Karpas-422 (cell line): ENCODE results near the gene MAPK6. TPM values are rescaled to one million over a fixed set of nuclear protein-coding genes. Genes with fewer than 3 reads are reported as not detected.

Experiments
- DNase-seq: peaks from one replicate; pipeline ENCODE4 v3.0.0-alpha.2; 2015
- H2AFZ ChIP-seq: fragments of 200-600 bp; sonication (generic); 2 replicates; pipeline ENCODE4 v1.6.1; 2014; ENCODE audit warnings: antibody characterized with exemption, low read length, mixed read lengths
- H3K27ac ChIP-seq: fragments of 200-600 bp; sonication (generic); 2 replicates; pipeline ENCODE4 v1.5.1; 2014; ENCODE audit warnings: mild to moderate bottlenecking, low read length, moderate library complexity
- H3K27me3 ChIP-seq: fragments of 200-600 bp; sonication (generic); 2 replicates; pipeline ENCODE4 v1.6.1; 2014; ENCODE audit warnings: low read length, mixed read lengths
- H3K36me3 ChIP-seq: fragments of 200-600 bp; sonication (generic); 2 replicates; pipeline ENCODE4 v1.6.1; 2014; ENCODE audit warnings: low read length, mixed read lengths; ENCODE audit not compliant: insufficient read depth
- H3K4me1 ChIP-seq: fragments of 200-600 bp; sonication (generic); 2 replicates; pipeline ENCODE4 v1.6.1; 2014; ENCODE audit warnings: mild to moderate bottlenecking, low read length, mixed read lengths
- H3K4me2 ChIP-seq: fragments of 200-600 bp; sonication (generic); 2 replicates; pipeline ENCODE4 v1.6.1; 2014; ENCODE audit warnings: low read length, low read depth, mild to moderate bottlenecking; ENCODE audit not compliant: poor library complexity, severe bottlenecking
- H3K4me3 ChIP-seq: fragments of 200-600 bp; sonication (generic); 2 replicates; pipeline ENCODE4 v1.5.1; 2014; ENCODE audit warnings: mild to moderate bottlenecking, antibody characterized with exemption, low read length, mixed read lengths
- H3K79me2 ChIP-seq: fragments of 200-600 bp; sonication (generic); 2 replicates; pipeline ENCODE4 v1.6.1; 2014; ENCODE audit warnings: mild to moderate bottlenecking, low read length, mixed read lengths
- H3K9ac ChIP-seq: fragments of 200-600 bp; sonication (generic); 2 replicates; pipeline ENCODE4 v1.6.0; 2014; ENCODE audit warnings: low read length
- H3K9me2 ChIP-seq: fragments of 200-600 bp; sonication (generic), shearing (Covaris generic); replicated peaks from 2 replicates; pipeline ENCODE4 v1.6.0; 2014; ENCODE audit warnings: mild to moderate bottlenecking, low read length, moderate library complexity; ENCODE audit not compliant: insufficient read depth
- H3K9me3 ChIP-seq: fragments of 300-700, 200-600 bp; sonication (generic); 2 replicates; pipeline ENCODE4 v1.6.1; 2014; ENCODE audit warnings: low read length, mixed read lengths
- H4K20me1 ChIP-seq: fragments of 200-600 bp; sonication (generic); 2 replicates; pipeline ENCODE4 v1.6.1; 2014; ENCODE audit warnings: mild to moderate bottlenecking, antibody characterized with exemption, low read length, low read depth; ENCODE audit not compliant: insufficient read depth
- total RNA-seq: library from RNA; depleted of rRNA; stranded (reverse); fragments of >200 nt; shearing (Covaris generic); gene quantifications from 2 replicates; pipeline ENCODE4 v1.2.3, GENCODE V29; 2014; ENCODE audit warnings: low replicate concordance; rRNA removed

MAPK6 gene
- 12.8 and 24.7 TPM in 2 replicates for total RNA-seq

DNA sequence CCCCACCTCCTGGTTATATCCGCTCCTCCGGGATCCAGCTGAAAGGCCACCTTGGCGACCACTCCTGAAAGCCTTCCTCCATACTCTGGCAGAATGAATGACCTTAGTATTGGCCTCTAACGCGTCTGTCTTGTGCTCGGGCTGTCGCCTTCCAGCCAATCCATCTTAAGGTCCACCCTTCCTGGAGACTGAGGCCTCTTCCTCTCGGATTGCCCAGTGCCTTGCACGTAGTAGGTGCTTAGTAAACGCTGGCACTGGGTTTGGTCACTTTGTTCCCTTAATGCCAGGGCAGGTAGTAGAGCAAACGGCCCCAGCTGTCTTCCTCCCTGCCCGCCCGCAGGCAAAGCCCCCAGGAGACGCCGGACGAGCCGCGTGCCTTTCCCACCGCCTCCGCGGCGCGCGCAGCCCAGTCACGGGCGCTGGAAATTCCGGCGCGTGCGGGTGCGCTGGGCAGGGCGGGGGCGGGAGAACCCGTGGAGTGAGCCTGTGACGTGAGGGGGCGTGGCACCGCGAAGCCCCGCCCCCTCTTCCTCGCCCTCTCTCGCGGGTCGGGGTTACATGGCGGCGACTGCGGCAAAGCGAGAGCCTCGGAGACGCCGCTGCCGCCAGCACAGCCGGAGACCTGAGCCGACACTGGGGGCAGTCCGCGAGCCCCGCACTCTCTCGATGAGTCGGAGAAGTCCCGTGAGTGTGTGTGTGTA lies at the start of gene MAPK6:
TSS of gene MAPK6 (plus strand) at position 527 of the 701 bp plus-strand sequence. CDS start 27,242 bp downstream, outside the sequence.
- H2AFZ ChIP-seq: peak within 1 kb of the TSS; percentile 100
- no peaks in the 10 kb centered on the region; the same call in 1 of the 2 replicates for H4K20me1 ChIP-seq
- H3K9me3 ChIP-seq: no peaks in the 10 kb centered on the region
- peak within 1 kb of the TSS; percentile 95 for H3K4me2 ChIP-seq
- peak; percentile 97 for DNase-seq
- no peaks in the 10 kb centered on the region for H3K27me3 ChIP-seq
- H3K79me2 ChIP-seq: peaks cover 46% of the 10 kb centered on the region
- H3K27ac ChIP-seq: peak within 1 kb of the TSS; percentile 87
- H3K4me1 ChIP-seq: peaks cover 31% of the 10 kb centered on the region
- peak within 1 kb of the TSS; percentile 80 for H3K9ac ChIP-seq
- H3K4me3 ChIP-seq: peak within 1 kb of the TSS; percentile 88
- H3K9me2 ChIP-seq: no peaks in the 10 kb centered on the region
- H3K36me3 ChIP-seq: no peaks in the 10 kb centered on the region

DNA sequence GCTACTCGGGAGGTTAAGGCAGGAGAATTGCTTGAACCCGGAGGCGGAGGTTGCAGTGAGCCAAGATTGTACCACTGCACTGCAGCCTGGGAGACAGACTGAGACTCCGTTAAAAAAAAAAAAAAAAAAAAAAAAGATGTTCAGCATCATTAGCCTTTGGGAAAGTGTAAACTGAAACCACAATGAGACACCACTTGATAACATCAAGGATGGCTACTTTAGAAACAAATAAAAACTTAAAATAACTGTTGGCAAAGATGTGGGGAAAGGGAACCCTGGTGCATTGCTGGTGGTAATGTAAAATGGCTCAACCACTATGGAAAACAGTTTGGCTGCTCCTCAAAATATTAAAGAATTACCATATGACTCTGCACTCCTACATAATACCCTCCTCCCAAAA lies 49.3 kb upstream of the MAPK6 start:
- no peaks in the 10 kb centered on the region for H3K9me2 ChIP-seq
- no peaks in the 10 kb centered on the region for H3K27me3 ChIP-seq
- H3K36me3 ChIP-seq: peaks cover 12% of the 10 kb centered on the region; the same call in 1 of the 2 replicates
- peak overlapping the region; percentile 92 for H3K9ac ChIP-seq
- peak overlapping the region; percentile 64; the same call in 1 of the 2 replicates for H3K27ac ChIP-seq
- no peak overlapping the region for H2AFZ ChIP-seq
- peak overlapping the region; percentile 92 for H3K4me3 ChIP-seq
- H3K4me1 ChIP-seq: peaks cover 17% of the 10 kb centered on the region
- no peaks in the 10 kb centered on the region for H3K9me3 ChIP-seq
- H4K20me1 ChIP-seq: peaks cover 7% of the 10 kb centered on the region; the same call in 1 of the 2 replicates
- no peak for DNase-seq
- H3K4me2 ChIP-seq: peak overlapping the region; percentile 87
- H3K79me2 ChIP-seq: peaks cover 74% of the 10 kb centered on the region

DNA sequence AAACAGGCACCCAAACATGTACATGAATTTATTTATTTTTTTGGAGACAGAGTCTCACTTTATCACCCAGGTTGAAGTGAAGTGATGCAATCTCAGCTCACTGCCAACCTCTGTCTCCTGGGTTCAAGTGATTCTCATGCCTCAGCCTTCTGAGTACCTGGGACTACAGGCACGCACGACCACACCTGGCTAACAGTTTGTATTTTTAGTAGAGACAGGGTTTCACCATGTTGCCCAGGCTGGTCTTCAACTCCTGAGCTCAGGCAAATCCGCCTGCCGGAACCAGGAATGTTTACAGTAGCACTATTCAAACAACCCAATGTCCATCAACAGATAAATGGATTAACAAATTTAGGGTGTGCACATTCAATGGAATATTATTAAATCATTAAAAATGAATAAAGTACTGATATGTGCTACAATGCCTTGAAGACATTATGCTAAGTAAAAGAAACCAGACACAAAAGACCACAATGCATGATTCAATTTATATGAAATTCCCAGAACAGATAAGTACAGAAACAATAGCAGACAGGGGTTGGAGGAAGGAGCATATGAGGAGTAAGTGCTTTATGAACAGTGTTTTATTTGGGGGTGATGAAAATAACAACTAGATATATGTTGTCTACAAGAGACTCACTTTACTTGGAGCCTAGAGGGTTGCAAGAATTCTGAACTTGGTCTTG lies 48.7 kb upstream of the MAPK6 start:
- no peaks in the 10 kb centered on the region for H3K9me2 ChIP-seq
- no peak overlapping the region for H2AFZ ChIP-seq
- H4K20me1 ChIP-seq: peaks cover 7% of the 10 kb centered on the region; the same call in 1 of the 2 replicates
- H3K36me3 ChIP-seq: peaks cover 9% of the 10 kb centered on the region; the same call in 1 of the 2 replicates
- no peaks in the 10 kb centered on the region for H3K27me3 ChIP-seq
- peak overlapping the region; percentile 87 for H3K4me2 ChIP-seq
- H3K4me3 ChIP-seq: peak overlapping the region; percentile 92
- peaks cover 68% of the 10 kb centered on the region for H3K79me2 ChIP-seq
- peak overlapping the region; percentile 92 for H3K9ac ChIP-seq
- H3K4me1 ChIP-seq: peaks cover 17% of the 10 kb centered on the region
- no peaks in the 10 kb centered on the region for H3K9me3 ChIP-seq
- no peak for DNase-seq
- H3K27ac ChIP-seq: peak overlapping the region; percentile 64; the same call in 1 of the 2 replicates

DNA sequence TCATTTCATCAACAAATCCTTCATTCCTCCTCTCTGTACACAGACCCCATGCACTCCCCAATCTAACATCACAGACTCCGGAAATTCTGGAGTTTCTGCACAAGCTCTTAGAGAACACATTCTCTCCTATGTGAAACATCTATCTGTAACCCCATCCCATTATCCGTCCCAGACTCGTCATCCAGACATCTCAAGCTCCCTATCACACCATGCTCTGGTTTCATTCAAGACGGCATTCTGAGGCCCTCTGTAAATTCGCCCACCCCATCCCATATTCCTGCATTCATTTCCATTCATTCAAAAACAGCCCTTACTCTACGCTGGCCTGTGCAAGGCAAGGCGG lies 48.0 kb upstream of the MAPK6 start:
- Histone ChIP-seq H3K79me2 (peaks cover 61% of the 10 kb centered on the region), H3K27ac (peak overlapping the region; percentile 64), H2AFZ (peak overlapping the region; percentile 88), H3K9me3 (no peaks in the 10 kb centered on the region), H3K27me3 (no peaks in the 10 kb centered on the region), H3K9me2 (no peaks in the 10 kb centered on the region), H3K4me2 (peak overlapping the region; percentile 87), H3K9ac (peak overlapping the region; percentile 92), H3K36me3 (peaks cover 4% of the 10 kb centered on the region; the same call in 1 of the 2 replicates), H4K20me1 (peaks cover 7% of the 10 kb centered on the region; the same call in 1 of the 2 replicates), H3K4me1 (peaks cover 13% of the 10 kb centered on the region), H3K4me3 (peak overlapping the region; percentile 92)
- no peak for DNase-seq

DNA sequence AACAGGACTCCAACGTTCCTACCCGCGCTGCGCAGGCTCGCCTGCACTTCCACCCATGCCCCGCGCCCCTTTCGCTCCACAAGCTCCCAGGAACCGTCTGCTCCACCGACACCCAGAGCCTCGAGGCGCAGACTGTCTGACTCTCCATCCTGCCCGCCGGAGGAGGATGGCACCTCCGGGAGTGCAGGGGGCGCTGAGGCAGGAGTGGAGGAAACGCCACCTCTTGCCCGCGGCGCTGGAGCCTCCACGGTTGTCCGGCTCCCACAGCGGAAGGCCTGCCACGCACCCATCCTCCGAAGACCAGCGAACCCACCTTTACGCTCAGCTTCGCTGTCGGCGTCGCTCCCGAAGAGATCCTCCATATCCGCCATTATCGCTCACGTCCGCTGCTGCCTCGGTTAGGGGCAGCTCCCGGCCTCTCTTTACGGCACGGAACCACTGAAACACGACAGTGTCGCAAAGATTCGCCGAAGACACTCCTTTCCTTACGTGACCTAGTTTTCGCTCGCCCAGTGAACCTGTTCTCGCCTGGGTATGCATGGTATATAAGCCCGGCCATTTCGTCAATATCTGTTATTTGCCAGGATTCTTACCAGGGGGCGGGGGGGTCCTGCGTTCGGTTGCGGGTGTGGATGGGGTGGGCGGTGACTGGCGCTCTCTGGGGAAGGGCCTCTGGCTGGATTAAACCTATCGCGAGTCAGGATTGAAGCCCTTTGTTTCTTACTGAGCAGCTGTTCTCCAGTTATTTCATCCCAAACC lies 47.5 kb upstream of the MAPK6 start, which contains the start of gene LEO1:
TSS of gene LEO1 (minus strand) at position 404 of the 759 bp plus-strand sequence. CDS start at position 371, 33 bp downstream.
- Histone ChIP-seq H3K27ac (peak within 1 kb of the TSS; percentile 64), H3K4me3 (peak within 1 kb of the TSS; percentile 92), H3K4me2 (peak within 1 kb of the TSS; percentile 87), H4K20me1 (peaks cover 7% of the 10 kb centered on the region; the same call in 1 of the 2 replicates), H2AFZ (peak within 1 kb of the TSS; percentile 90), H3K9me3 (no peaks in the 10 kb centered on the region), H3K9ac (peak within 1 kb of the TSS; percentile 92), H3K36me3 (peaks cover 4% of the 10 kb centered on the region; the same call in 1 of the 2 replicates), H3K4me1 (peaks cover 13% of the 10 kb centered on the region), H3K27me3 (no peaks in the 10 kb centered on the region), H3K9me2 (no peaks in the 10 kb centered on the region), H3K79me2 (peaks cover 56% of the 10 kb centered on the region)
- peak; percentile 99 for DNase-seq

DNA sequence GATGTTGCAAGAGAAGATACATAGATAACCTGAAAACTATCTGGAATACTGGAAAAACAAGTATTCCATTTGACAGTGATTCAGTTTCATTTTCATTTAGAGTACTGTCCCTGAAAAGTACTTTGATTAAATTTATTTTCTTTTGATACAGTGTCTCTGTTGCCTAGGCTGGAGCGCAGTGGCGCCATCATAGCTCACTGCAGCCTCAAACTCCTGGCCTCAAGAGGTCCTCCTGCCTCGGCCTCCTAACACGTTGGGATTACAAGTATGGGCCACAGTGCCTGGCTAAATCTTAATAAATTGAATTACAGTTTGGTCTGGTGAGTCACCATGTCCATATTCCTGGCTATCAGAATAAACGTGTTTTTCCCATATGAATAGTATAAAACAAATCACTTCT lies 45.8 kb upstream of the MAPK6 start:
- DNase-seq: no peak
- H3K27me3 ChIP-seq: no peaks in the 10 kb centered on the region
- no peaks in the 10 kb centered on the region for H3K9me2 ChIP-seq
- H4K20me1 ChIP-seq: peaks cover 7% of the 10 kb centered on the region; the same call in 1 of the 2 replicates
- peak overlapping the region; percentile 87 for H3K4me2 ChIP-seq
- no peak overlapping the region for H3K9ac ChIP-seq
- peaks cover 39% of the 10 kb centered on the region for H3K79me2 ChIP-seq
- no peaks in the 10 kb centered on the region for H3K36me3 ChIP-seq
- H3K4me1 ChIP-seq: peaks cover 13% of the 10 kb centered on the region
- no peak overlapping the region for H2AFZ ChIP-seq
- no peak overlapping the region for H3K27ac ChIP-seq
- H3K4me3 ChIP-seq: no peak overlapping the region
- H3K9me3 ChIP-seq: no peaks in the 10 kb centered on the region

DNA sequence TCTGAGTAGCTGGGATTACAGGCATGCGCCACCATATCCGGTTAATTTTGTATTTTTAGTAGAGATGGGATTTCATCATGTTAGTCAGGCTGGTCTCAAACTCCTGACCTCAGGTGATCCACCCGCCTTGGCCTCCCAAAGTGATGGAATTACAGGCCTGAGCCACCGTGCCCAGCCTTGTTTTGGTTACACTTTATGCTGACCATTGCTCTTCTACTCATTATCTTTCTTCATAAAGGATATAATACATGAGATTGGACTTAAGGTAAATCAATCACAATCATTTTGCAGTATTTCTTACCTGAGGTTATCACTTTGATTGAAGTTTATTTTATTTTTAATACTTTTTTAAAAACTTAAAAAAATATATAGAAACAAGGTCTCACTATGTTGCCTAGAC lies 45.2 kb upstream of the MAPK6 start:
- no peak overlapping the region for H3K4me2 ChIP-seq
- H3K4me3 ChIP-seq: no peak overlapping the region

More for the DNA sequence above, 45.2 kb upstream of the MAPK6 start:
- no peak overlapping the region for H3K9ac ChIP-seq
- DNase-seq: no peak
- peaks cover 7% of the 10 kb centered on the region; the same call in 1 of the 2 replicates for H4K20me1 ChIP-seq
- no peaks in the 10 kb centered on the region for H3K9me3 ChIP-seq
- no peaks in the 10 kb centered on the region for H3K27me3 ChIP-seq
- H3K4me1 ChIP-seq: peaks cover 13% of the 10 kb centered on the region
- no peak overlapping the region for H2AFZ ChIP-seq
- peaks cover 33% of the 10 kb centered on the region for H3K79me2 ChIP-seq
- H3K9me2 ChIP-seq: no peaks in the 10 kb centered on the region
- no peaks in the 10 kb centered on the region for H3K36me3 ChIP-seq
- H3K27ac ChIP-seq: no peak overlapping the region
